Measurements from ENCODE around the gene DUS1L.

DNA sequence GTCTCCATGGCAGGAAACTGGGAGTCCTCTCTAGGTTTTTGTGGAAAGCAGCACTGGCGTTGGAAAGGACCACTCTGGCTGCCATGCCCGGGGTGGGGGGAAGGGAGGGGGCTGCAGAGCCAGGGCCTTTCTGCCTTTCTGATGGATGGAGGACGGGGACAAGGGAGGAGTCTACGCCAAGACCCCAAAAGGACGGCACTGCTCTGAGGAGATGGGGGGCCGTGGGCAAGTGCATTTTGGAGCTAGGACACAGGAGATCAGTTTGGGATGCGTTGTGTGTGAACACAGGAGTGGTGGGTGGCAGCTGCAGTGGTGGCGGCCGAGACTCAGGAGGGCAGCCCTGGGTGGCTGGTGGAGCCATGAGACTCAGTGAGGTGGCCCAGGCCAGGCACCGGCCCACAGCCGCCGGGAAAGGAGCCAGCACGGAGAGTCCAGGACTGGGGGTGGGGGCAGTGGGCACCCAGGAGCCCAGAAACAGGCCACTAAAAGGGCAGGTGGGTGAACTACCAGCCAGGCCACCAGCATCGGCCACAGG, 45.0 kb downstream of the DUS1L start:
- TF ChIP-seq, protein P1, sequence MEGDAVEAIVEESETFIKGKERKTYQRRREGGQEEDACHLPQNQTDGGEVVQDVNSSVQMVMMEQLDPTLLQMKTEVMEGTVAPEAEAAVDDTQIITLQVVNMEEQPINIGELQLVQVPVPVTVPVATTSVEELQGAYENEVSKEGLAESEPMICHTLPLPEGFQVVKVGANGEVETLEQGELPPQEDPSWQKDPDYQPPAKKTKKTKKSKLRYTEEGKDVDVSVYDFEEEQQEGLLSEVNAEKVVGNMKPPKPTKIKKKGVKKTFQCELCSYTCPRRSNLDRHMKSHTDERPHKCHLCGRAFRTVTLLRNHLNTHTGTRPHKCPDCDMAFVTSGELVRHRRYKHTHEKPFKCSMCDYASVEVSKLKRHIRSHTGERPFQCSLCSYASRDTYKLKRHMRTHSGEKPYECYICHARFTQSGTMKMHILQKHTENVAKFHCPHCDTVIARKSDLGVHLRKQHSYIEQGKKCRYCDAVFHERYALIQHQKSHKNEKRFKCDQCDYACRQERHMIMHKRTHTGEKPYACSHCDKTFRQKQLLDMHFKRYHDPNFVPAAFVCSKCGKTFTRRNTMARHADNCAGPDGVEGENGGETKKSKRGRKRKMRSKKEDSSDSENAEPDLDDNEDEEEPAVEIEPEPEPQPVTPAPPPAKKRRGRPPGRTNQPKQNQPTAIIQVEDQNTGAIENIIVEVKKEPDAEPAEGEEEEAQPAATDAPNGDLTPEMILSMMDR (IDR thresholded peaks at IDR 0.05): no peak
- no peak for TF ChIP-seq POLR2A (IDR thresholded peaks at IDR 0.05)

All from uterus (tissue), 2 donors.